IMR-90 (cell line): ENCODE measurements around the gene GRIA4. TPM values are rescaled to one million over a fixed set of nuclear protein-coding genes. Genes with fewer than 3 reads are reported as not detected.

ENCODE experiments used
- ATAC-seq: fragments of 200-7000 bp; cut with Tn5 transposase; 2 replicates; pipeline ENCODE4 v1.9.1; 2020; ENCODE audit warnings: low read depth, mild to moderate bottlenecking, moderate library complexity
- BruUV-seq: library from RNA; stranded (reverse); fragments of 400-500 nt; replicated peaks from 2 replicates; lab custom pipeline; 2021; lab: Mats Ljungman, UMichigan
- CTCF ChIA-PET: fragments of 300-600 bp; formaldehyde crosslinking; extraction: SDS; loops from one replicate; lab custom pipeline; 2021; ENCODE audit warnings: antibody characterized with exemption; lab: Yijun Ruan, JAX
- POLR2A ChIA-PET: fragments of 300-600 bp; sonication (Branson Sonifier 250); formaldehyde crosslinking; loops from one replicate; lab custom pipeline; 2022; ENCODE audit warnings: antibody characterized with exemption; ENCODE audit not compliant: unreplicated experiment; lab: Charles Lee
- DNase-seq: peaks from one replicate; pipeline ENCODE4 v3.0.0; 2013
- H2AFZ ChIP-seq: replicated peaks from 2 replicates; pipeline ENCODE3; 2013; ENCODE audit warnings: low read length, mild to moderate bottlenecking; ENCODE audit not compliant: poor library complexity
- H2AK5ac ChIP-seq: 2 replicates; pipeline ENCODE4 v1.6.1; 2013; ENCODE audit warnings: low read depth, low read length, inconsistent platforms
- H2AK9ac ChIP-seq: replicated peaks from 2 replicates; pipeline ENCODE3; 2013; ENCODE audit warnings: mild to moderate bottlenecking, low read depth, low read length, moderate library complexity; ENCODE audit not compliant: poor library complexity
- H2BK120ac ChIP-seq: 2 replicates; pipeline ENCODE4 v1.6.1; 2013; ENCODE audit warnings: low read depth, low read length, inconsistent platforms
- H2BK15ac ChIP-seq: 3 replicates; pipeline ENCODE4 v1.6.1; 2013; ENCODE audit warnings: low read depth, low read length, inconsistent platforms
- H2BK20ac ChIP-seq: 2 replicates; pipeline ENCODE4 v1.6.1; 2013; ENCODE audit warnings: low read depth, mild to moderate bottlenecking, inconsistent platforms, low read length, moderate library complexity
- H2BK5ac ChIP-seq: 2 replicates; pipeline ENCODE4 v1.6.1; 2013; ENCODE audit warnings: mild to moderate bottlenecking, low read depth, low read length, inconsistent platforms; ENCODE audit not compliant: poor library complexity, severe bottlenecking
- H3K14ac ChIP-seq: replicated peaks from 2 replicates; pipeline ENCODE4 v1.6.1; 2013; ENCODE audit warnings: low read depth, low read length, inconsistent platforms
- H3K18ac ChIP-seq: 2 replicates; pipeline ENCODE4 v1.6.1; 2013; ENCODE audit warnings: low read depth, low read length, control low read depth
- H3K23ac ChIP-seq: 2 replicates; pipeline ENCODE4 v1.6.1; 2013; ENCODE audit warnings: low read depth, low read length, inconsistent platforms
- H3K27ac ChIP-seq: 2 replicates; pipeline ENCODE4 v1.5.1; 2013; ENCODE audit warnings: mild to moderate bottlenecking, control low read depth, low read length; ENCODE audit not compliant: insufficient read depth
- H3K27me3 ChIP-seq: 2 replicates; pipeline ENCODE4 v1.6.1; 2013; ENCODE audit warnings: low read length; ENCODE audit not compliant: control insufficient read depth, insufficient read depth
- H3K36me3 ChIP-seq: 2 replicates; pipeline ENCODE4 v1.6.1; 2013; ENCODE audit warnings: low read length, mixed read lengths; ENCODE audit not compliant: control insufficient read depth, insufficient read depth
- H3K4ac ChIP-seq: 2 replicates; pipeline ENCODE4 v1.6.1; 2013; ENCODE audit warnings: low read depth, low read length, inconsistent platforms
- H3K4me1 ChIP-seq: 2 replicates; pipeline ENCODE4 v1.6.1; 2013; ENCODE audit warnings: low read length, mixed read lengths; ENCODE audit not compliant: control insufficient read depth, insufficient read depth
- H3K4me2 ChIP-seq: 2 replicates; pipeline ENCODE4 v1.6.1; 2013; ENCODE audit warnings: low read depth, mild to moderate bottlenecking, control low read depth, low read length, moderate library complexity
- H3K4me3 ChIP-seq: 2 replicates; pipeline ENCODE4 v1.5.1; 2013; ENCODE audit warnings: low read depth, mild to moderate bottlenecking, control low read depth, low read length, moderate library complexity; ENCODE audit not compliant: insufficient read depth
- H3K56ac ChIP-seq: 2 replicates; pipeline ENCODE4 v1.6.1; 2013; ENCODE audit warnings: low read length, inconsistent platforms; ENCODE audit not compliant: insufficient read depth; ENCODE audit errors: extremely low read depth
- H3K79me1 ChIP-seq, 2 experiments: 2 replicates each; pipeline ENCODE4 v1.6.1; 2013; ENCODE audit warnings: low read length in 2 of 2, inconsistent platforms in 1 of 2, low read depth in 1 of 2
- H3K9ac ChIP-seq: 2 replicates; pipeline ENCODE4 v1.6.1; 2013; ENCODE audit warnings: low read depth, low read length, control low read depth
- H3K9me1 ChIP-seq: 2 replicates; pipeline ENCODE4 v1.6.1; 2013; ENCODE audit warnings: low read length, inconsistent platforms; ENCODE audit not compliant: insufficient read depth
- H3K9me3 ChIP-seq: 2 replicates; pipeline ENCODE4 v1.6.1; 2013; ENCODE audit warnings: low read length; ENCODE audit not compliant: control insufficient read depth, insufficient read depth
- H4K20me1 ChIP-seq: 2 replicates; pipeline ENCODE4 v1.6.1; 2013; ENCODE audit warnings: low read length, inconsistent platforms; ENCODE audit not compliant: insufficient read depth
- H4K5ac ChIP-seq: 2 replicates; pipeline ENCODE4 v1.6.1; 2013; ENCODE audit warnings: mild to moderate bottlenecking, low read depth, low read length, control low read depth
- H4K8ac ChIP-seq, 2 experiments: 2 replicates each; pipeline ENCODE4 v1.6.1; 2013; ENCODE audit warnings: low read depth in 2 of 2, low read length in 2 of 2, control low read depth in 1 of 2, inconsistent platforms in 1 of 2
- H4K91ac ChIP-seq: 2 replicates; pipeline ENCODE4 v1.6.1; 2013; ENCODE audit warnings: low read depth, low read length, inconsistent platforms; ENCODE audit not compliant: insufficient read depth
- FOS ChIP-seq: fragments of 150-350 bp; IDR thresholded peaks from 2 replicates; pipeline ENCODE4 v1.6.1; 2016; ENCODE audit warnings: low read depth, low read length
- RAD21 ChIP-seq: IDR thresholded peaks from 2 replicates; pipeline ENCODE4 v1.6.1; 2012; ENCODE audit warnings: low read length, improper control_type of control experiment
- RFX5 ChIP-seq: IDR thresholded peaks from 2 replicates; pipeline ENCODE4 v1.8.0; 2012; ENCODE audit warnings: low read depth, mild to moderate bottlenecking, low read length, moderate library complexity
- WGBS, 2 experiments: methylation state at CpG; one replicate each; pipeline versions ENCODE4 v1.1.5 to v1.1.7; 2013; ENCODE audit warnings: missing lambda C conversion rate in 2 of 2; ENCODE audit not compliant: insufficient read length in 1 of 2; ENCODE audit errors: extremely low coverage in 2 of 2; 5-methylcytosine and 5-hydroxymethylcytosine counted together
- dilution Hi-C: fragments of 300-500 bp; cut with HindIII; formaldehyde crosslinking; loops from one replicate; pipeline ENCODE4 v1.14.3; 2018; ENCODE audit warnings: low sequenced_read_pairs; ENCODE audit not compliant: unreplicated experiment
- in situ Hi-C: fragments of 300-500 bp; cut with MboI; formaldehyde crosslinking; loops from 3 replicates; pipeline ENCODE4 v1.14.3; 2019; ENCODE audit warnings: low sequenced_read_pairs, inconsistent platforms, mixed read lengths
- intact Hi-C: fragments of 100-400 bp; cut with micrococcal nuclease; formaldehyde crosslinking; loops from 2 replicates; pipeline ENCODE4 v1.10.0; 2022
- polyA plus RNA-seq, 3 experiments: library from polyadenylated mRNA; depleted of rRNA; stranded (reverse); fragments of >200 nt; gene quantifications; 2 replicates each; pipeline ENCODE4 v1.2.3, GENCODE V29; 2012; ENCODE audit warnings: low replicate concordance in 1 of 3
- total RNA-seq: library from RNA; depleted of rRNA; stranded (reverse); fragments of >200 nt; gene quantifications from 2 replicates; pipeline ENCODE4 v1.2.3, GENCODE V29; 2012
- TF ChIP-seq, protein P1 (sequence below): conservative IDR thresholded peaks from 2 replicates; pipeline ENCODE4 v1.5.1; 2012; ENCODE audit warnings: mild to moderate bottlenecking, low read depth, low read length, improper control_type of control experiment

GRIA4 gene
- total and polyA plus RNA-seq, 2 of the 4 experiments (the other 2 are of a cell fraction): 0.36 to 1.0 TPM

DNA sequence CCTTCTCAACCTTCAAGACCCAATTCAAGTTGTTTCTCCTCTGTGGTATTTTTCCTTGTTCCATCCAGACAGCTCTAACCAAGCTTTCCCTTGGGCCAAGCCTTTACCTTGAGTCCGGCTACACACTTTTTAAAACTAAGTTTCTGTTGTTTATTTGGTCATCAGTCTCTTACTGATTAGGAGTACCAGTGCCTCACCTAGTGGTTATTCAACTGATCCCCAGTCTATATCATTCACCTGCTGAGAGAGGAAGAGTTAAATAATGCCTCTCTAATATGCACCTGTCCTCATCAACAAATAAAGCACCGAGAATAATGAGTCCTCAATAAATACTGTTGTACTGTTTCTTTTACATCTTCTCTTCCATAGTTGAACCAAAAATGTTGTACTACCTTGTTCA, 251.4 kb downstream of the GRIA4 start:
- CTCF ChIA-PET: no interaction called here
- in situ Hi-C loops: loop anchor here (10.0 to 25.0 kb wide), 2 partner anchors 924 to 1256 kb away; no protein-coding TSS in a partner anchor
- no peaks in the 10 kb centered on the region for H3K9me1 ChIP-seq

More for the DNA sequence above, 251.4 kb downstream of the GRIA4 start:
- Histone ChIP-seq H3K4me3 (no peak overlapping the region), H3K14ac (no peak overlapping the region), H2BK20ac (peak overlapping the region; percentile 42; the same call in 1 of the 2 replicates), H3K4me2 (no peak overlapping the region), H3K23ac (no peak overlapping the region), H4K91ac (no peak overlapping the region), H3K4me1 (no peaks in the 10 kb centered on the region), H2AK5ac (no peak overlapping the region; the same call in 1 of the 2 replicates), H3K9ac (no peak overlapping the region), H3K56ac (no peak overlapping the region), H3K36me3 (no peaks in the 10 kb centered on the region), H3K4ac (0 out of 2 replicates have a peak overlapping the region, but pooled peaks have one; percentile 47), H4K8ac (no peak overlapping the region), H3K27ac (no peak overlapping the region), H2BK120ac (0 out of 2 replicates have a peak overlapping the region, but pooled peaks have one; percentile 3), H2AK9ac (no peak overlapping the region), H4K5ac (no peak overlapping the region), H3K18ac (no peak overlapping the region), H3K79me1 (no peaks in the 10 kb centered on the region), H2AFZ (no peak overlapping the region), H2BK15ac (peak overlapping the region; percentile 64; the same call in 1 of the 3 replicates), H3K27me3 (no peaks in the 10 kb centered on the region), H4K20me1 (no peaks in the 10 kb centered on the region), H2BK5ac (no peak overlapping the region), H3K9me3 (no peaks in the 10 kb centered on the region)
- dilution Hi-C loops (no loop called here), intact Hi-C loops (loop anchor here (1.0 to 5.0 kb wide), 7 partner anchors 249 to 1699 kb away; partner anchors contain the start of genes CARD16, CASP4, GRIA4 and PDGFD)
- DNase-seq (peak; percentile 6), ATAC-seq (peak; percentile 27; the same call in 1 of the 2 replicates)
- WGBS, 2 experiments: no CpG with 5 or more reads among the region's 2 CpGs
- no TSS peak for BruUV-seq
- peak; percentile 46; the same call in 1 of the 2 replicates for TF ChIP-seq RAD21
- TF ChIP-seq RFX5: no peak
- TF ChIP-seq, protein P1, sequence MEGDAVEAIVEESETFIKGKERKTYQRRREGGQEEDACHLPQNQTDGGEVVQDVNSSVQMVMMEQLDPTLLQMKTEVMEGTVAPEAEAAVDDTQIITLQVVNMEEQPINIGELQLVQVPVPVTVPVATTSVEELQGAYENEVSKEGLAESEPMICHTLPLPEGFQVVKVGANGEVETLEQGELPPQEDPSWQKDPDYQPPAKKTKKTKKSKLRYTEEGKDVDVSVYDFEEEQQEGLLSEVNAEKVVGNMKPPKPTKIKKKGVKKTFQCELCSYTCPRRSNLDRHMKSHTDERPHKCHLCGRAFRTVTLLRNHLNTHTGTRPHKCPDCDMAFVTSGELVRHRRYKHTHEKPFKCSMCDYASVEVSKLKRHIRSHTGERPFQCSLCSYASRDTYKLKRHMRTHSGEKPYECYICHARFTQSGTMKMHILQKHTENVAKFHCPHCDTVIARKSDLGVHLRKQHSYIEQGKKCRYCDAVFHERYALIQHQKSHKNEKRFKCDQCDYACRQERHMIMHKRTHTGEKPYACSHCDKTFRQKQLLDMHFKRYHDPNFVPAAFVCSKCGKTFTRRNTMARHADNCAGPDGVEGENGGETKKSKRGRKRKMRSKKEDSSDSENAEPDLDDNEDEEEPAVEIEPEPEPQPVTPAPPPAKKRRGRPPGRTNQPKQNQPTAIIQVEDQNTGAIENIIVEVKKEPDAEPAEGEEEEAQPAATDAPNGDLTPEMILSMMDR: peak; percentile 41
- TF ChIP-seq FOS: no peak
- POLR2A ChIA-PET: no interaction called here
